DOHH2 (cell line): ENCODE results near the gene GARIN1A.

Experiments used
- EZH2phosphoT487 ChIP-seq: fragments of 200-600 bp; sonication (generic); IDR thresholded peaks from 2 replicates; pipeline ENCODE4 v1.6.1; 2017; ENCODE audit warnings: borderline replicate concordance, mild to moderate bottlenecking, antibody characterized with exemption, low read length, moderate library complexity, mixed read lengths
- TF ChIP-seq, protein P1 (sequence below): fragments of 200-600 bp; sonication (generic); IDR thresholded peaks from one replicate; pipeline ENCODE4 v1.5.1; 2014; ENCODE audit warnings: antibody characterized with exemption, mild to moderate bottlenecking, low read depth, low read length; ENCODE audit not compliant: poor library complexity, severe bottlenecking

GRCh38 chr7:128672927-128673517 lies 930 bp downstream of the GARIN1A start:
- TF ChIP-seq, protein P1, sequence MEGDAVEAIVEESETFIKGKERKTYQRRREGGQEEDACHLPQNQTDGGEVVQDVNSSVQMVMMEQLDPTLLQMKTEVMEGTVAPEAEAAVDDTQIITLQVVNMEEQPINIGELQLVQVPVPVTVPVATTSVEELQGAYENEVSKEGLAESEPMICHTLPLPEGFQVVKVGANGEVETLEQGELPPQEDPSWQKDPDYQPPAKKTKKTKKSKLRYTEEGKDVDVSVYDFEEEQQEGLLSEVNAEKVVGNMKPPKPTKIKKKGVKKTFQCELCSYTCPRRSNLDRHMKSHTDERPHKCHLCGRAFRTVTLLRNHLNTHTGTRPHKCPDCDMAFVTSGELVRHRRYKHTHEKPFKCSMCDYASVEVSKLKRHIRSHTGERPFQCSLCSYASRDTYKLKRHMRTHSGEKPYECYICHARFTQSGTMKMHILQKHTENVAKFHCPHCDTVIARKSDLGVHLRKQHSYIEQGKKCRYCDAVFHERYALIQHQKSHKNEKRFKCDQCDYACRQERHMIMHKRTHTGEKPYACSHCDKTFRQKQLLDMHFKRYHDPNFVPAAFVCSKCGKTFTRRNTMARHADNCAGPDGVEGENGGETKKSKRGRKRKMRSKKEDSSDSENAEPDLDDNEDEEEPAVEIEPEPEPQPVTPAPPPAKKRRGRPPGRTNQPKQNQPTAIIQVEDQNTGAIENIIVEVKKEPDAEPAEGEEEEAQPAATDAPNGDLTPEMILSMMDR, result peak; percentile 93
- TF ChIP-seq EZH2phosphoT487, result no peak
